Mucosa of rectum (tissue), 2 donors: ENCODE results near the gene XXYLT1.
A peak's percentile ranks its signal among the peaks of the same experiment; 100 is the strongest.
"Not testable (repeated sequence)": the region's sequence is repeated elsewhere in the genome, so short reads cannot be mapped to it uniquely, and the experiment has no call there.

Experiments used
- H3K27ac ChIP-seq, 2 donors: one replicate each; pipeline ENCODE4 v1.7.0; 2013; ENCODE audit warnings: inconsistent platforms in 2 of 2, low read depth in 2 of 2, low read length in 2 of 2
- H3K27me3 ChIP-seq, 2 donors: one replicate each; pipeline ENCODE4 v1.7.0; 2013; ENCODE audit warnings: low read length in 2 of 2; ENCODE audit not compliant: control insufficient read depth in 2 of 2, insufficient read depth in 2 of 2
- H3K36me3 ChIP-seq, 2 donors: one replicate each; pipeline ENCODE4 v1.7.0; 2013; ENCODE audit warnings: low read length in 2 of 2; ENCODE audit not compliant: control insufficient read depth in 2 of 2, insufficient read depth in 2 of 2
- H3K4me1 ChIP-seq, 2 donors: one replicate each; pipeline ENCODE4 v1.7.0; 2013; ENCODE audit warnings: low read length in 2 of 2, mild to moderate bottlenecking in 1 of 2; ENCODE audit not compliant: control insufficient read depth in 2 of 2, insufficient read depth in 2 of 2
- H3K4me3 ChIP-seq, 2 donors: one replicate each; pipeline ENCODE4 v1.7.0; 2013; ENCODE audit warnings: low read length in 2 of 2
- H3K9ac ChIP-seq, 2 donors: one replicate each; pipeline ENCODE4 v1.7.0; 2013; ENCODE audit warnings: low read length in 2 of 2, low read depth in 1 of 2, mild to moderate bottlenecking in 1 of 2
- H3K9me3 ChIP-seq, 2 donors: one replicate each; pipeline ENCODE4 v1.7.0; 2013; ENCODE audit warnings: low read length in 2 of 2; ENCODE audit not compliant: control insufficient read depth in 2 of 2
- donor health status: healthy.
- donor health status: Normal muscosa, but diverticular disease.

The XXYLT1 gene, protein sequence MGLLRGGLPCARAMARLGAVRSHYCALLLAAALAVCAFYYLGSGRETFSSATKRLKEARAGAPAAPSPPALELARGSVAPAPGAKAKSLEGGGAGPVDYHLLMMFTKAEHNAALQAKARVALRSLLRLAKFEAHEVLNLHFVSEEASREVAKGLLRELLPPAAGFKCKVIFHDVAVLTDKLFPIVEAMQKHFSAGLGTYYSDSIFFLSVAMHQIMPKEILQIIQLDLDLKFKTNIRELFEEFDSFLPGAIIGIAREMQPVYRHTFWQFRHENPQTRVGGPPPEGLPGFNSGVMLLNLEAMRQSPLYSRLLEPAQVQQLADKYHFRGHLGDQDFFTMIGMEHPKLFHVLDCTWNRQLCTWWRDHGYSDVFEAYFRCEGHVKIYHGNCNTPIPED

DNA sequence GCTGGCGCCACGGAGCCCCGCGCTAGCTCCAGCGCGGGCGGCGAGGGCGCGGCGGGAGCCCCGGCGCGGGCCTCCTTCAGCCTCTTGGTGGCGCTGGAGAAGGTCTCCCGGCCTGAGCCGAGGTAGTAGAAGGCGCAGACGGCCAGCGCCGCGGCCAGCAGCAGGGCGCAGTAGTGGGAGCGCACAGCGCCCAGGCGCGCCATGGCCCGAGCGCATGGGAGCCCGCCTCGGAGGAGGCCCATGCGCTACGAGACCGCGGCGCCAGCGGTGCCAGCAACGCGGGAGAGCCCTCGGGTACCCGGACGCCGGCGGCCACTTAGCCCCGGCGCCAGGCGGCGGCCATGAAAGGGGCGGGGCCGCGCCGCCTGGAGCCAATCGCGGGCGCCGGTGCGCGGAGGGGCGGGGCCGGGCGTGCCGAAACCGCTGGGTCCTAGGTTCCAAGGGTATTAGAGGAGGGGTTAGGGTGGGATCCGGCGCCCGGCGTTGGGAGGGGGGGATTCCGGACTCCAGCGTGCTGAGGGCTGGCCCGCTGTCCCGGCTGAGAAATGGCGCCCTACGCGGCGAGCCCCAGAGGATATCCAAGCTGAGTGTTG lies at the start of gene XXYLT1:
XXYLT1 (minus strand) TSS at position 343 of the 593 bp plus-strand sequence; CDS start at position 242, 101 bp downstream.
- no peaks in the 10 kb centered on the region for H3K9me3 ChIP-seq
- H3K36me3 ChIP-seq: no peaks in the 10 kb centered on the region
- H3K4me1 ChIP-seq: peaks cover 22 to 23% of the 10 kb centered on the region in 2 donors
- peak within 1 kb of the TSS; percentile 81 to 87 for H3K27ac ChIP-seq
- peak within 1 kb of the TSS; percentile 92 for H3K4me3 ChIP-seq
- H3K9ac ChIP-seq: peak within 1 kb of the TSS; percentile 70 to 76
- H3K27me3 ChIP-seq: no peaks in the 10 kb centered on the region

DNA sequence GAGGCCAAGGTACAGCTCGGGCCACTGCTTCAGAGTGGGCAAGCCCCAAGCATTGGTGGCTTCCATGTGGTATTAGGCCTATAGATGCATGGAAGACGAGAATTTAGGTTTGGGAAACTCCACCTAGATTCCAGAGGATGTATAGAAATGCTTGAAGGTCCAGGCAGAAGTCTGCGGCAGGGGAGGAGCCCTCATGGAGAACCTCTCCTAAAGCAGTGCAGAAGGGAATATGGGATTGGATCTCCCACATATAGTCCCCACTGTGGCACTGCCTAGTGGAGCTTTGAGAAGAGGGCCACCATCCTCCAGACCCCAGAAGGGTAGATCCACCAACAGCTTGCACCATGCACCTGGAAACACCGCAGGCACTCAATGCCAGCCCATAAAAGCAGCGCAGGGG lies 48.1 kb upstream of the XXYLT1 start:
- peaks cover 0 to 4% of the 10 kb centered on the region in 2 donors for H3K9me3 ChIP-seq
- no peaks in the 10 kb centered on the region for H3K27me3 ChIP-seq
- H3K27ac ChIP-seq: no peak overlapping the region
- H3K4me1 ChIP-seq: no peaks in the 10 kb centered on the region
- H3K36me3 ChIP-seq: peaks cover 16 to 17% of the 10 kb centered on the region in 2 donors
- H3K4me3 ChIP-seq: no peak overlapping the region
- H3K9ac ChIP-seq: no peak overlapping the region

DNA sequence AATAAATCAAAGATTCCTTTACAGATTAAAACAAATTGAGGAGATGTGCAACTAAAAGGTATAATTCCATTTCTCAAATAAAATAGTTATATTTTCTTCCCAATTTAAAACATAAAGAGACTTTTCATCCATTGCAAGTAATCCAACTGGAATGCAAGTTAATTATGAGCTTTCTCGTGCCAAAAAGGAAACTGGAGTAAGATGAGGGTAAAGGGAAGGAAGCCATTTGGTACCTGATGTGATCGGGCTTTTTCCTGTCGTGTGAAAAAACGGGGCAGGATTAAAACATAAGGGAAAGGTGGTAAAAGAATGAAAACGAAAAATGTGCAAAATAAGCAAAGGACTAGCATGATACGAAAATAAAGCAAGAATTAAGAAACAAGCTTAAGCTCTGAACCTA lies 41.8 kb upstream of the XXYLT1 start:
- no peak overlapping the region for H3K27ac ChIP-seq
- no peaks in the 10 kb centered on the region for H3K4me1 ChIP-seq
- H3K27me3 ChIP-seq: no peaks in the 10 kb centered on the region
- no peak overlapping the region for H3K4me3 ChIP-seq
- no peak overlapping the region for H3K9ac ChIP-seq
- H3K36me3 ChIP-seq: peaks cover under 1 to 8% of the 10 kb centered on the region in 2 donors
- H3K9me3 ChIP-seq: no peaks in the 10 kb centered on the region

DNA sequence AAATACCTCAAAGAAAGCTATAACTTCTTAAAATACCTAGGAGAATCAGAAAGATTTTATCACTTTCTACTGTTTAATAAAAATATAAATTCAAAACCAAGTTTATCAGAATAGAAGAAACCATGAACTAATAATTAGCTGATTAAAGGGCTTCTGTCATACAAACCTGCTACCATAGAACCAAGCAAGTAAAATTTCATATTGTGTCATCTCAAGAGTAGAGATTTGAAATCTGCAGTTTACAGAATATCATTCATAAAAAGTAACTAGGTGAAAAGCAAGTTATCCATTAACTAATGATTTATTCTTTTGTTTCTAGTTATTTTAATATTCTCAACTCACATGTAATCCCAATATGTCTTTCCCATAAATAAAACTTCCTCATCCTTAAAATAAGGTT lies 36.8 kb upstream of the XXYLT1 start:
- no peak overlapping the region for H3K9ac ChIP-seq
- no peak overlapping the region for H3K27ac ChIP-seq
- H3K36me3 ChIP-seq: peaks cover 3 to 11% of the 10 kb centered on the region in 2 donors
- no peaks in the 10 kb centered on the region for H3K27me3 ChIP-seq
- H3K4me3 ChIP-seq: no peak overlapping the region
- H3K4me1 ChIP-seq: no peaks in the 10 kb centered on the region
- no peaks in the 10 kb centered on the region for H3K9me3 ChIP-seq

DNA sequence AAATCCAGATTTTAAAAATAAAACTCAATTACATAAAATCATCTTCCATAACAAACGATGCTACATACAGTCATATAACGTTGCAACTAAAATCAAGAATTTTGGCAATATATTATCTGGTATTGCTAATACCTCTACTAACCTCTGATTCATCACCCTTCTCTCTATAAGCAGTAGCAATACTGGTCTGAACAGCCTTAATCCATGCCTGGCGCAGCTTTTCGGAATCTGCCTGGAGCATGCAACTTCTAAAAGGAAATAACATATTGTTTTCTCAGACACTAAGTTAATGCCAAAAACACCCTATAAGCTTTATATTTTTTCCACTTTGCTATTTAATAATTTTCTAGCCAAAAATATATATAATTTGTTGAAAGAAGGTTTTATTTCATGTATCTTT lies 35.4 kb upstream of the XXYLT1 start:
- Histone ChIP-seq H3K9ac (no peak overlapping the region), H3K4me3 (no peak overlapping the region), H3K27me3 (no peaks in the 10 kb centered on the region), H3K4me1 (no peaks in the 10 kb centered on the region), H3K27ac (no peak overlapping the region), H3K9me3 (no peaks in the 10 kb centered on the region), H3K36me3 (peaks cover 7 to 16% of the 10 kb centered on the region in 2 donors)

DNA sequence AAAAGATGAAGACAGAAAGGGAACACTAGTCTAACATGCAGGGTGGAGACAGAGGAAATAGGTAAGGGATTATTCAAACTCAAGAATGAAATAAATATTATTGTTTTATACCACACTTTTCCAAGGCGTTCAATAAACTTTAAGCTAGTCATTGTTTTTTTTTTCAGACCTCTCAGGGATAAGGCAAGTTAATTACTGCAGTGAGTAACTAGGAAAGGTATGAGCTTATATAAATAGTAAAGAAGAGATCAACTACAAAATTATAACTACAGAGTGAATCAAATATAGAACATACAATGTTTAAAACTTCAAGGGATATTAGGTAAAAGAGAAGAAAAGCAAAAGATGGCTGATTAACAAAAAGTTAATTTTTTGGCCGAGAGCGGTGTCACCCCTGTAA lies 31.5 kb upstream of the XXYLT1 start:
- H3K36me3 ChIP-seq: peaks cover 16 to 25% of the 10 kb centered on the region in 2 donors
- no peak overlapping the region for H3K9ac ChIP-seq
- no peak overlapping the region for H3K4me3 ChIP-seq
- no peak overlapping the region for H3K27ac ChIP-seq
- H3K4me1 ChIP-seq: no peaks in the 10 kb centered on the region
- H3K27me3 ChIP-seq: no peaks in the 10 kb centered on the region
- H3K9me3 ChIP-seq: no peaks in the 10 kb centered on the region

DNA sequence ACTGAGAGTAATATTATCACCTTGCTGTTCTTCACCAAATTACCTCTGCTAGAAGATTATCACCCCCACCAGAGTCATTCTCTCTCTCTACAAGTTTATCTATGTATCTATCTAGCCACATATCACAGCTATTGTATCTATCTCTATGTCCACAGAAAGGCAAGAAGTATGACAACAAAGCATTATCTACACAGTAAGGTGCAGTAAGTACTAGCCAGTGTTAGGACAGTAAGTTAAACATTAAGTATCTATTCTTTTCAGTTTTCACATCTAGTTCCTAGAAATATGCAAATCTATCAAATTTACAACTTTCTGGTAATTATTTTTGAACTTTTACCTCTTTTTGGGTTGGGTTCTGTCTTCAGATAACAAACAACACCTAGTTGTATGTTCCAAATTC lies 26.5 kb upstream of the XXYLT1 start:
- Histone ChIP-seq H3K36me3 (peaks cover 25 to 30% of the 10 kb centered on the region in 2 donors), H3K4me3 (no peak overlapping the region), H3K9ac (no peak overlapping the region), H3K9me3 (no peaks in the 10 kb centered on the region), H3K27me3 (no peaks in the 10 kb centered on the region), H3K27ac (no peak overlapping the region), H3K4me1 (no peaks in the 10 kb centered on the region)

DNA sequence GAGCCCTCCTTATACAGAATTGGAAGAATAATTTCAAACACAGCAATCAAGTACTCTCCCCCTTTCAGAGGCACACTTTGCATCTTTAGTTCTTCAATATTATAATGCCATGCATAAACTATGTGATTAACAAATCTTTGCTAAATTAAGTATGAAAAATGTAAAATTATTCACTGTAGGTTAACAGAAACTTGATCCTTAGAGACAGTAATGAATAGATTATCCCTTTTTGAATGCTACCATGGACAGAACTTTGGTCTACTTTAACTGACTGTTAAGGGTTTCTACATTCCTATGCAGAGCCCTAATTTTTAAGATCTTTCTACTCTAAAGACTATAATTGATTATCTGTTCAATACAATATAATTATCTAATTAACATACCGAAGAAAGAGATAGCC lies 25.7 kb upstream of the XXYLT1 start:
- no peaks in the 10 kb centered on the region for H3K27me3 ChIP-seq
- H3K36me3 ChIP-seq: peaks cover 28 to 31% of the 10 kb centered on the region in 2 donors
- no peak overlapping the region for H3K27ac ChIP-seq
- H3K9ac ChIP-seq: no peak overlapping the region
- H3K4me1 ChIP-seq: no peaks in the 10 kb centered on the region
- no peak overlapping the region for H3K4me3 ChIP-seq
- no peaks in the 10 kb centered on the region for H3K9me3 ChIP-seq

DNA sequence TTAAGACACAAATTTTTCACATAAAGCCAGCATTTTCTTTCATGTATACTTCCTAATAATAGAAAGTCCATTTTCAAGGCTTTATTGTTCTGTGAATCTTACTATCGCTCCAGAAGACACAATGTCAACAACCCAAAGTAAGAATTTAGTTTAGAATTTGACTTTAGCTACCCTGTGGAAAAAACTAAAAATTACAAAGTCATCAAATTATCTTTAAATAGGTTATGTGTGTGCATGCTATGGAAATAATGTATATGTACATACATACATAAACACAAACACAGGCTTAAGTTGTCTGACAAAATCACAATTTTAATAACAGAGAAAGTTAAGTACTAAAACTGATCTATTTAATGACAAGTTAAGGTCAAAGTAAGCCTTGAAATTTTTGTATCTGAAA lies 20.2 kb upstream of the XXYLT1 start:
- Histone ChIP-seq H3K27me3 (no peaks in the 10 kb centered on the region), H3K4me3 (no peak overlapping the region), H3K9me3 (no peaks in the 10 kb centered on the region), H3K4me1 (peaks cover 0 to 4% of the 10 kb centered on the region in 2 donors), H3K9ac (no peak overlapping the region), H3K27ac (no peak overlapping the region), H3K36me3 (peaks cover 34 to 38% of the 10 kb centered on the region in 2 donors)

DNA sequence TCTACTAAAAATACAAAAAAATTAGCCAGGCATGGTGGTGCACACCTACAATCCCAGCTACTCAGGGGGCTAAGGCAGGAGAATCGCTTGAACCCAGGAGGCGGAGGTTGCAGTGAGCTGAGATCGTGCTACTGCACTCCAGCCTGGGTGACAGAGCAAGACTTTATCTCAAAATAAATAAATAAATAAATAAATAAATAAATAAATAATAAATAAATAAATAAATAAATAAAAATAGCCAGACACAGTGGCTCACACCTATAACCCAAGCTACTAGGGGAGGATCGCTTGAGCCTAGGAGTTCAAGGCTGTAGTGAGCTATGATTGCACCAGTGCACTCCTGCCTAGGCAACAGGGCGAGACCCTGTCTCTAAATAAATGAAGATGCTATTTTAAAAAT lies 19.7 kb upstream of the XXYLT1 start:
- H3K9me3 ChIP-seq, H3K4me1 ChIP-seq, H3K9ac ChIP-seq, H3K27me3 ChIP-seq, H3K27ac ChIP-seq, H3K4me3 ChIP-seq: not testable (repeated sequence)
- peaks cover 34 to 38% of the 10 kb centered on the region in 2 donors for H3K36me3 ChIP-seq
